ENCODE data around the gene TPCN2.

Gene TPCN2

GRCh38 chr11:69059429-69059828 lies 10.7 kb downstream of the TPCN2 start:
- H3K27ac ChIP-seq = no peak overlapping the region
- no peak for TF ChIP-seq CTCF (conservative IDR thresholded peaks at IDR 0.05; ENCODE audit: low read depth, low read length)
- H3K79me2 ChIP-seq (ENCODE audit: insufficient read depth, low read depth) = no peaks in the 10 kb centered on the region
- no peaks in the 10 kb centered on the region for H3K27me3 ChIP-seq (ENCODE audit: insufficient read depth, low read depth)
- H3K4me2 ChIP-seq = no peak overlapping the region
- no peak overlapping the region for H3K9ac ChIP-seq
- no peak overlapping the region for H3K4me3 ChIP-seq (IDR thresholded peaks at IDR 0.05; ENCODE audit: insufficient read depth, low read depth, low read length)
- H3K36me3 ChIP-seq (ENCODE audit: insufficient read depth) = no peaks in the 10 kb centered on the region
- peaks cover 29% of the 10 kb centered on the region for H3K4me1 ChIP-seq (ENCODE audit: low read depth, poor library complexity, severe bottlenecking)
- no peaks in the 10 kb centered on the region for H4K20me1 ChIP-seq (ENCODE audit: insufficient read depth)
- no peak overlapping the region for H2AFZ ChIP-seq (ENCODE audit: low read depth)

- H3K4me2 ChIP-seq = no peak overlapping the region
- H2AFZ ChIP-seq (ENCODE audit: low read depth) = no peak overlapping the region
- no peak overlapping the region for H3K4me3 ChIP-seq (IDR thresholded peaks at IDR 0.05; ENCODE audit: insufficient read depth, low read depth, low read length)
- H3K27me3 ChIP-seq (ENCODE audit: insufficient read depth, low read depth) = no peaks in the 10 kb centered on the region
- no peaks in the 10 kb centered on the region for H3K36me3 ChIP-seq (ENCODE audit: insufficient read depth)
- H3K9ac ChIP-seq = no peak overlapping the region
- H3K79me2 ChIP-seq (ENCODE audit: insufficient read depth, low read depth) = no peaks in the 10 kb centered on the region
- no peak for TF ChIP-seq CTCF (conservative IDR thresholded peaks at IDR 0.05; ENCODE audit: low read depth, low read length)
- H3K27ac ChIP-seq = no peak overlapping the region
- no peaks in the 10 kb centered on the region for H4K20me1 ChIP-seq (ENCODE audit: insufficient read depth)
- H3K4me1 ChIP-seq (ENCODE audit: low read depth, poor library complexity, severe bottlenecking) = peaks cover 23% of the 10 kb centered on the region
Observed at GRCh38 chr11:69059985-69060384, 11.3 kb downstream of the TPCN2 start.

- H3K9ac ChIP-seq = no peak overlapping the region
- H3K4me3 ChIP-seq (IDR thresholded peaks at IDR 0.05; ENCODE audit: insufficient read depth, low read depth, low read length) = no peak overlapping the region
- no peaks in the 10 kb centered on the region for H3K36me3 ChIP-seq (ENCODE audit: insufficient read depth)
- peaks cover 13% of the 10 kb centered on the region for H3K4me1 ChIP-seq (ENCODE audit: low read depth, poor library complexity, severe bottlenecking)
- H4K20me1 ChIP-seq (ENCODE audit: insufficient read depth) = no peaks in the 10 kb centered on the region
- no peak overlapping the region for H2AFZ ChIP-seq (ENCODE audit: low read depth)
- no peak for TF ChIP-seq CTCF (conservative IDR thresholded peaks at IDR 0.05; ENCODE audit: low read depth, low read length)
- H3K27ac ChIP-seq = no peak overlapping the region
- H3K27me3 ChIP-seq (ENCODE audit: insufficient read depth, low read depth) = no peaks in the 10 kb centered on the region
- no peak overlapping the region for H3K4me2 ChIP-seq
- H3K79me2 ChIP-seq (ENCODE audit: insufficient read depth, low read depth) = no peaks in the 10 kb centered on the region
Observed at GRCh38 chr11:69060806-69061712, 12.3 kb downstream of the TPCN2 start.

- H3K4me3 ChIP-seq (IDR thresholded peaks at IDR 0.05; ENCODE audit: insufficient read depth, low read depth, low read length) = no peak overlapping the region
- no peak overlapping the region for H3K4me2 ChIP-seq
- no peak overlapping the region for H3K27ac ChIP-seq
- no peaks in the 10 kb centered on the region for H3K36me3 ChIP-seq (ENCODE audit: insufficient read depth)
- no peak overlapping the region for H2AFZ ChIP-seq (ENCODE audit: low read depth)
- no peaks in the 10 kb centered on the region for H3K79me2 ChIP-seq (ENCODE audit: insufficient read depth, low read depth)
- no peak for TF ChIP-seq CTCF (conservative IDR thresholded peaks at IDR 0.05; ENCODE audit: low read depth, low read length)
- peaks cover 6% of the 10 kb centered on the region for H3K4me1 ChIP-seq (ENCODE audit: low read depth, poor library complexity, severe bottlenecking)
- H3K27me3 ChIP-seq (ENCODE audit: insufficient read depth, low read depth) = no peaks in the 10 kb centered on the region
- no peaks in the 10 kb centered on the region for H4K20me1 ChIP-seq (ENCODE audit: insufficient read depth)
- no peak overlapping the region for H3K9ac ChIP-seq
Observed at GRCh38 chr11:69061713-69062053, 13.0 kb downstream of the TPCN2 start.

Measured in KMS-11 (cell line).